ENCODE results near the gene TPRN. TPM values are rescaled to one million over a fixed set of nuclear protein-coding genes. Genes with fewer than 3 reads are reported as not detected.
A peak's percentile ranks its signal among the peaks of the same experiment; 100 is the strongest.

TPRN gene
- total and polyA plus RNA-seq, 2 donors (not counting 1 experiment from before 2014, with no cell fraction given): 1.6 to 5.8 TPM

- Histone ChIP-seq H3K4me2 (ENCODE audit: extremely low read depth, insufficient read depth, low read length) (peak overlapping the region; percentile 20), H2AFZ (ENCODE audit: low read length) (no peak overlapping the region), H3K4me3 (replicated peaks in 1 of 4; ENCODE audit: control extremely low read depth in 1 of 4, insufficient read depth in 1 of 4, low read depth in 3 of 4, low read length in 4 of 4) (peak overlapping the region; percentile 47 to 72 (median 60)), H3K4me1 (ENCODE audit: control insufficient read depth, extremely low read depth, insufficient read depth, low read length) (peaks cover 18% of the 10 kb centered on the region), H3K9me3 (ENCODE audit: control insufficient read depth, insufficient read depth, low read depth, low read length) (no peaks in the 10 kb centered on the region), H3K27me3 (ENCODE audit: control insufficient read depth, insufficient read depth, low read length) (no peaks in the 10 kb centered on the region), H3K36me3 (ENCODE audit: control insufficient read depth, insufficient read depth, low read length) (no peaks in the 10 kb centered on the region), H3K9ac (ENCODE audit: insufficient read depth, low read length) (peak overlapping the region; percentile 61), H3K27ac (ENCODE audit: insufficient read depth, low read length) (peak overlapping the region; percentile 24), H4K20me1 (ENCODE audit: control insufficient read depth, extremely low read depth, insufficient read depth, low read length) (no peaks in the 10 kb centered on the region), H3K79me2 (ENCODE audit: control insufficient read depth, insufficient read depth, low read length) (peaks cover 35% of the 10 kb centered on the region)
- TF ChIP-seq CTCF (conservative IDR thresholded peaks at IDR 0.05 in 1 of 2, IDR thresholded peaks at IDR 0.05 in 1 of 2; ENCODE audit: low read depth in 1 of 2, low read length in 2 of 2) (no peak), EZH2 (IDR thresholded peaks at IDR 0.05; ENCODE audit: low read length, missing control alignments) (no peak)
- DNase-seq (ENCODE audit: low read depth in 2 of 2): no peak
Observed at GRCh38 chr9:137201205-137201868, 796 bp upstream of the TPRN start.

GRCh38 chr9:137199411-137200121 lies 975 bp downstream of the TPRN start:
- Histone ChIP-seq H3K27ac (ENCODE audit: insufficient read depth, low read length) (no peak overlapping the region), H3K36me3 (ENCODE audit: control insufficient read depth, insufficient read depth, low read length) (no peaks in the 10 kb centered on the region), H3K4me2 (ENCODE audit: extremely low read depth, insufficient read depth, low read length) (peak overlapping the region; percentile 78), H3K79me2 (ENCODE audit: control insufficient read depth, insufficient read depth, low read length) (peaks cover 21% of the 10 kb centered on the region), H3K9ac (ENCODE audit: insufficient read depth, low read length) (no peak overlapping the region), H2AFZ (ENCODE audit: low read length) (no peak overlapping the region), H4K20me1 (ENCODE audit: control insufficient read depth, extremely low read depth, insufficient read depth, low read length) (no peaks in the 10 kb centered on the region), H3K4me1 (ENCODE audit: control insufficient read depth, extremely low read depth, insufficient read depth, low read length) (peaks cover 14% of the 10 kb centered on the region), H3K27me3 (ENCODE audit: control insufficient read depth, insufficient read depth, low read length) (no peaks in the 10 kb centered on the region), H3K4me3 (replicated peaks in 1 of 4; ENCODE audit: control extremely low read depth in 1 of 4, insufficient read depth in 1 of 4, low read depth in 3 of 4, low read length in 4 of 4) (peak overlapping the region; percentile 27 to 54 (median 34)), H3K9me3 (ENCODE audit: control insufficient read depth, insufficient read depth, low read depth, low read length) (no peaks in the 10 kb centered on the region)
- TF ChIP-seq EZH2 (IDR thresholded peaks at IDR 0.05; ENCODE audit: low read length, missing control alignments) (no peak), CTCF (conservative IDR thresholded peaks at IDR 0.05 in 1 of 2, IDR thresholded peaks at IDR 0.05 in 1 of 2; ENCODE audit: low read depth in 1 of 2, low read length in 2 of 2) (no peak)
- peak in 1 of 2 donors; percentile 30 for DNase-seq (ENCODE audit: low read depth in 2 of 2)

GRCh38 chr9:137198902-137199283 lies 1.6 kb downstream of the TPRN start:
- H3K4me1 ChIP-seq (ENCODE audit: control insufficient read depth, extremely low read depth, insufficient read depth, low read length): peaks cover 8% of the 10 kb centered on the region
- no peak for DNase-seq (ENCODE audit: low read depth in 2 of 2)
- H3K9me3 ChIP-seq (ENCODE audit: control insufficient read depth, insufficient read depth, low read depth, low read length): no peaks in the 10 kb centered on the region
- H3K27me3 ChIP-seq (ENCODE audit: control insufficient read depth, insufficient read depth, low read length): no peaks in the 10 kb centered on the region
- peaks cover 14% of the 10 kb centered on the region for H3K79me2 ChIP-seq (ENCODE audit: control insufficient read depth, insufficient read depth, low read length)
- no peak overlapping the region for H3K9ac ChIP-seq (ENCODE audit: insufficient read depth, low read length)
- peak overlapping the region; percentile 78 for H3K4me2 ChIP-seq (ENCODE audit: extremely low read depth, insufficient read depth, low read length)
- no peak overlapping the region for H2AFZ ChIP-seq (ENCODE audit: low read length)
- H3K4me3 ChIP-seq (replicated peaks in 1 of 4; ENCODE audit: control extremely low read depth in 1 of 4, insufficient read depth in 1 of 4, low read depth in 3 of 4, low read length in 4 of 4): peak overlapping the region in 1 of 4 experiments; percentile 54
- H3K27ac ChIP-seq (ENCODE audit: insufficient read depth, low read length): no peak overlapping the region
- H4K20me1 ChIP-seq (ENCODE audit: control insufficient read depth, extremely low read depth, insufficient read depth, low read length): no peaks in the 10 kb centered on the region
- H3K36me3 ChIP-seq (ENCODE audit: control insufficient read depth, insufficient read depth, low read length): no peaks in the 10 kb centered on the region
- no peak for TF ChIP-seq CTCF (conservative IDR thresholded peaks at IDR 0.05 in 1 of 2, IDR thresholded peaks at IDR 0.05 in 1 of 2; ENCODE audit: low read depth in 1 of 2, low read length in 2 of 2)
- TF ChIP-seq EZH2 (IDR thresholded peaks at IDR 0.05; ENCODE audit: low read length, missing control alignments): no peak
